ENCODE measurements around the gene OR1N2.

DNA sequence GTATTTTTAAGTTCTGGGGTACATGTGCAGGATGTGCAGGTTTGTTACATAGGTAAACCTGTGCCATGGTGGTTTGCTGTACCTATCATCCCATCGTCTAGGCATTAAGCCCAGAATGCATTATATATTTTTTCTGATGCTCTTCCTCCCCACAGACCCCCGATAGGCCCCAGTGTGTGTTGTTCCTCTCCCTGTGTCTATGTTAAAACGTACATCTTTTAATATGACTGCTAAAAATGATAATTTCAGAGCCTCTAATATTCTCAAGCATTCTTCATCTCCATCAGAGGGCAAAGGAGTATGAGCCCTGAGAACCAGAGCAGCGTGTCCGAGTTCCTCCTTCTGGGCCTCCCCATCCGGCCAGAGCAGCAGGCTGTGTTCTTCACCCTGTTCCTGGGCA is 42.4 kb upstream of the OR1N2 start, which contains the start of gene OR1J2:
- TF ChIP-seq, protein P1, sequence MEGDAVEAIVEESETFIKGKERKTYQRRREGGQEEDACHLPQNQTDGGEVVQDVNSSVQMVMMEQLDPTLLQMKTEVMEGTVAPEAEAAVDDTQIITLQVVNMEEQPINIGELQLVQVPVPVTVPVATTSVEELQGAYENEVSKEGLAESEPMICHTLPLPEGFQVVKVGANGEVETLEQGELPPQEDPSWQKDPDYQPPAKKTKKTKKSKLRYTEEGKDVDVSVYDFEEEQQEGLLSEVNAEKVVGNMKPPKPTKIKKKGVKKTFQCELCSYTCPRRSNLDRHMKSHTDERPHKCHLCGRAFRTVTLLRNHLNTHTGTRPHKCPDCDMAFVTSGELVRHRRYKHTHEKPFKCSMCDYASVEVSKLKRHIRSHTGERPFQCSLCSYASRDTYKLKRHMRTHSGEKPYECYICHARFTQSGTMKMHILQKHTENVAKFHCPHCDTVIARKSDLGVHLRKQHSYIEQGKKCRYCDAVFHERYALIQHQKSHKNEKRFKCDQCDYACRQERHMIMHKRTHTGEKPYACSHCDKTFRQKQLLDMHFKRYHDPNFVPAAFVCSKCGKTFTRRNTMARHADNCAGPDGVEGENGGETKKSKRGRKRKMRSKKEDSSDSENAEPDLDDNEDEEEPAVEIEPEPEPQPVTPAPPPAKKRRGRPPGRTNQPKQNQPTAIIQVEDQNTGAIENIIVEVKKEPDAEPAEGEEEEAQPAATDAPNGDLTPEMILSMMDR (IDR thresholded peaks at IDR 0.05): no peak
- no peak for TF ChIP-seq POLR2A (IDR thresholded peaks at IDR 0.05)
- TF ChIP-seq POLR2AphosphoS5 (IDR thresholded peaks at IDR 0.05): no peak
- no peak for TF ChIP-seq EP300 (IDR thresholded peaks at IDR 0.05; ENCODE audit: low read depth)

All from transverse colon (tissue), 4 donors.